Stimulated activated CD4-positive, alpha-beta T cell treated with anti-CD3 and anti-CD28 coated beads, Interleukin-1b, Interleukin-23, amount 100 ng/mL, for 1 hour (primary cell): ENCODE measurements around the gene ADAMTS6.
"Not testable (repeated sequence)": the region's sequence is repeated elsewhere in the genome, so short reads cannot be mapped to it uniquely, and the experiment has no call there.

ENCODE experiments used
- DNase-seq, 2 donors: peaks; one replicate each; pipeline ENCODE4 v3.0.0-alpha.2; 2020; ENCODE audit warnings: low read depth in 2 of 2

ADAMTS6 gene

DNA sequence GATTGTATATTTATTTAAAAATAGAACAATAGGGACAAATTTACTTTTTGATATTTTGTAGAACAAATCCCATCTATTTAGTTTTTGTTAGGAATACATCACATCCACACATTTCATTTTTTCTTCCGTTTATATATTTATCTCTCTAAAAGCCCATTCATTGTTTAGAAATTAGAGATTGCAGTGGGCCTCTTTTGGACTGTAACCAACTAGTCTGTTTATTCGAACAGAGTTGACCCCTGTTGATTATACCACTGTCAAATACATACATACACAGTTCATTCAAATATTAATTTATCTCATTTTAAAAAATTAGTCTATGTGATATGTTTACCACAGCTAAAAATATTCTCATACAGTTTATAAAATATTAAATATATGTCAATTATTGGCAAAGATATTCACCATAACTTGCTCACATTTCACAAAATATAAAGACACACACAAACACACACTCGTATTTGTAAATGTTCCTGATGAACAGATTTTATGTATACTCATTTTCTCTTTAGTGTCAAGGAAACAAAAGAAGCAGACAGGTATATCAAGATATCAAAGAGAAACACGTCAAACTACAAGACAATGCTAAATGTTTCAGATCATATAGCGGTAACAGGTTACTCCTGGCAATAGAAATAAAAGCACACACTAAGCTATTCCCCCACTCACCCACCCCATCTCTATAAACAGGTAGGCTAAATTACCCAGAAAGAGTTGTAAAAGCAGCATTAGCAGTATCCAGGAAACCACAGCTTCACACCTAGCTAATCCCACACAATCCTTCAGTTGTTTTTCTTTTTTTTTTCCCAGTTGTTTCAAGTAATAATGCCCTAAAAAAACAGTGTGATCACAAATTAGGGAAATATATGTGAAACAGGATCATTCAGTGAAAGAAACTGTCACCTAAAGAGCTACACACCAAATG lies 283.9 kb downstream of the ADAMTS6 start:
- DNase-seq: no peak

GRCh38 chr5:65194871-65195270 lies 286.8 kb downstream of the ADAMTS6 start:
- DNase-seq: no peak

DNA sequence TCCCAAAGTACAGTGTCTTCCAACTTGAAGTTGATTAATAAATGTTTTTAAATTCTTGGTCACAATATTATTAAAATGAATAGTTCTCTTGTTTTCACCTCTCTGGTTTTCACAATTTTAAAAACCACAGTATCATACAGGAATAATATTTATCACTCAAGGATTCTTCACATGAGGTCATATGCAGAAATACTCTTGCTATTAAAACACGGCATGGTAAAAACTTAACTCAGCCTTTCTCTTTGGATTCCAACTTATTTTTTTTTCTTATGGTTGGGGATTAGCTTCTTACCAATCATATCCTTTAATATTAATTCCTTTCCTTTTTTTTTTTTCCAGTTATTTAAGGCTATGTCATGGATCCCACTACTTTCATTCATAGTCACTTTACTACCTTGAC lies 289.4 kb downstream of the ADAMTS6 start:
- no peak for DNase-seq

DNA sequence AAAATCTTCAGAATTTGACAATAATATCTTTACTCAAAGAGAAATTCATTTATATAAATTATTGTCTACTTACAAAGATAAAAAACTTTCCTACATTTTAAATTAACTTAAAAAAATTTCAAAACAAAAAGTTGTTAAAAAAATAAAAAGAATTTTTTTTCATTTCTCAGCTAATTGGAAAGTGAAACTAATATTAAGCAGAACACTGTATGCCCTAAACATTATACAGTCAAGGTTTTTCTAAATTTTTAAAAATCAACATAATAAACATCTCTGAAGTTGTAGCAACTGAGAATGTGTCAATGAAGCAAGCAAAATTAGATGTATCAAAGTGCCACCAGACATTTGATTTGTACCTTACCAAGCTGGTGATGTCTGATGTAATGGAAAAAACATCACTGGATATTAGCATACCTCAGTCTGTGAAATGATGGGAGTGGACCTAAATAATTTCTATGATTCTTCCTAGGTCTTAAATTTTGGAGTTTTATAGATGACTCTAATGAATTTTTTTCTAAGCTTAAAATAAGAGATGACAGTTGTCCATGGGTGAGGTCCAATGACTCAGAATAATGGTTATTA lies 290.1 kb downstream of the ADAMTS6 start:
- DNase-seq: no peak

GRCh38 chr5:65190328-65191053 lies 291.2 kb downstream of the ADAMTS6 start:
- DNase-seq: no peak

GRCh38 chr5:65186646-65187227 lies 295.0 kb downstream of the ADAMTS6 start:
- DNase-seq: no peak

- no peak for DNase-seq
Observed at GRCh38 chr5:65185468-65185867, 296.3 kb downstream of the ADAMTS6 start.

DNA sequence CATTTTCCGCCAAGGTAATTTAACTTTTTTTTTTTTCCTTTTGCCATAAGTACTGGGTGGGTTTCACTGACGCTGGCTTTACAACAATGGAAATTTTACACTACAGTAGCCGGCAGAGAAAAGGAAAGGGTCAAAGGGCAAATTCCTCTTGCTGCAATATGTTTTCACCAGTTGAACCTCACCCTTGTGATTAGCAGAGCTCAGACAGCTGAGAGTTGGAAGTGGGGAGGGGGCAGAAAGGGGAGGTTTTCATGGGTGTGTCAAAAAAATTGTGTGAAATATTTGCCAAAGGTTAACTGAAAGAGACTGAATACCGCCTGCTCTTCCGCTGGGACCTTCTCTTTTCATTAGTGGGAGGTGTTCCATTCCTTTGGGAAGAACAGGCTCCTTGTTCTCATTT lies 296.9 kb downstream of the ADAMTS6 start:
- DNase-seq: no peak

- not testable (repeated sequence) for DNase-seq
Observed at GRCh38 chr5:65174231-65174630, 307.5 kb downstream of the ADAMTS6 start.

GRCh38 chr5:65173130-65173525 lies 308.6 kb downstream of the ADAMTS6 start:
- no peak for DNase-seq

DNA sequence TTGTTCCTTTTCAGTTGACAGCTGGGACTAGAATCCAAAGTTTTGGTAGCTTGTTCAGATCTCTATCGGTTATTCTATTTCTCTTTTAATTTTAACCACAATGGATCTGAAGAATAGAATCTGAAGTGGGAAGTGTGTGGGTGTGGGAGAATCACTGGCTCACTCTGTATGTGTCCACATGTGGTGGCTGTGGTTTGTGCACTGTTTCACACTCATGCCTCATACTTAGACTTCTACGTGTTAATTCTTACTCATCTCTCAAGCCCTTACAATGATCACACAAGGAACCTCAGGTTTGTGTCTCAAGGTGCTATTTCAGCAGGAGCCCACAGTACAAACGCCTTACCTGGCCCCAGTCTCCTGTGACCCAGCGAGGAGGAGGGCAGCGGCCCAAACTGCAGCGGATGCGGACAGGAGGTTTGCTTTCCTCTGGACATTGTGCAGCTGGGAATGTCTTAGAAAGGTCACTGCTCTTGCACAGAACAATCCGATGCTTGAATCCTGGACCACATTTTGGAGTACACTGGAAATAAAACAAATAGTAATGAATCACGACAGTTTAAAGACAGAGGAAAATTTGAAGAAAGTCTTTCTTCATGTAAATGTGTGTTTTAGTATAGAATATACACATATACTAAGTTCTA lies 309.1 kb downstream of the ADAMTS6 start:
- peak in 1 of 2 donors; percentile 1 for DNase-seq

DNA sequence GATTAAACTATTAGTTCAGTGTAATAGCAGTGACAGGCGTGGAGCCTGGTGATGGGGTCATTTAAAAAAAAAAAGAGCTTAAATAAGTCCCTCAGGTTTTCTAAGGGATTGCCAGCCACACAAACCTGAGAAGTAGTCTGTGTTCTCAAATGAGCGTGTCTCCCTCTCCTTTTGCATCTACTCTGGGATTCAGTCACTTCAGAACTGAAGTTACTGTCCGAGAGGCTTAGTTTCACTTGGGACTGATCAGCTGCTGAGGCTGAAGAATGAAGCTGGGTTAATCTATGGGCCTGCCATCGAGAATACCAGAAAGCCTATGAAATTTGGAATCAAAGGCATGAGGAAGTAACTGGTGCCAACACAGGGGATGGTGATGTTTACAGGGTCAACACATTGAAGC lies 310.1 kb downstream of the ADAMTS6 start:
- DNase-seq: no peak

GRCh38 chr5:65163698-65164097 lies 318.0 kb downstream of the ADAMTS6 start:
- DNase-seq: no peak

DNA sequence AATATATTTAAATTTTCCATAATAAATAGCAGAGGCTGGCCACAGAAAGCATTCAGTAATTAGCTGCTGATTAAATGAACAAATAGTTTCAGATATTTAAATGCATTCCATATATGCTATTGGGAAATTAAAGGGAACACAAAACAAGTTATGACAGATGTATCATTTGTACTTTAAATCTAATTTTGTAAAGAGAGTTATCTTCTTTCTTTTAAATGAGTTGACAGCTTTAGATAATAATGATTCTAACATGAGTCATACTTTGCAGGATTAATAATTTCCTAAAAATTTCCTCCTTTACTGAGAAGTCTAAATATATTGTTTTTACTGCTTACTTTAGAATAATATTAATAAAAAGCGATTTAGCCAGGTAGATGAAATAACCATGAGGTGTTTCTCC lies 320.1 kb downstream of the ADAMTS6 start:
- no peak for DNase-seq

GRCh38 chr5:65157906-65158603 lies 323.7 kb downstream of the ADAMTS6 start:
- DNase-seq: no peak

GRCh38 chr5:65156933-65157332 lies 324.8 kb downstream of the ADAMTS6 start:
- DNase-seq: no peak

DNA sequence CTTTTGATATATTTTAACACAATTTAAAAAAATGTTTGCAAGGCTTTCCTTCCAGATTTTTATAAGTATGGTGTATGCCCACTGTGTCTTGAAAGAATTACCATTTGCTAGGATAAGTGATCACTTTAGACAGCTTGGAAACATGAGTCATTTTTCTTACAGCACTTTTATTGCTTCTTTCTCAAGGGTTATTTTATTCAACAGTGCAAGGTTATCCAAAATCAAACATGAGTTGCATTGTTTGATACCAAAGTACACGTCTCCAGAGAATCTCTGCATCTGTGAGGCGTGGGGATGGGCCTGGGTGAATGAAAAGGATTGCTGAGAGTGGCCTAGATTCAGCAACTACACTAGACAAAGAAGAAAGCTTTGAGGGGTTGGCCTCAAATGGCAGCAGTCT lies 329.6 kb downstream of the ADAMTS6 start:
- no peak for DNase-seq

- DNase-seq: no peak
Observed at GRCh38 chr5:65151614-65152013, 330.1 kb downstream of the ADAMTS6 start.

DNA sequence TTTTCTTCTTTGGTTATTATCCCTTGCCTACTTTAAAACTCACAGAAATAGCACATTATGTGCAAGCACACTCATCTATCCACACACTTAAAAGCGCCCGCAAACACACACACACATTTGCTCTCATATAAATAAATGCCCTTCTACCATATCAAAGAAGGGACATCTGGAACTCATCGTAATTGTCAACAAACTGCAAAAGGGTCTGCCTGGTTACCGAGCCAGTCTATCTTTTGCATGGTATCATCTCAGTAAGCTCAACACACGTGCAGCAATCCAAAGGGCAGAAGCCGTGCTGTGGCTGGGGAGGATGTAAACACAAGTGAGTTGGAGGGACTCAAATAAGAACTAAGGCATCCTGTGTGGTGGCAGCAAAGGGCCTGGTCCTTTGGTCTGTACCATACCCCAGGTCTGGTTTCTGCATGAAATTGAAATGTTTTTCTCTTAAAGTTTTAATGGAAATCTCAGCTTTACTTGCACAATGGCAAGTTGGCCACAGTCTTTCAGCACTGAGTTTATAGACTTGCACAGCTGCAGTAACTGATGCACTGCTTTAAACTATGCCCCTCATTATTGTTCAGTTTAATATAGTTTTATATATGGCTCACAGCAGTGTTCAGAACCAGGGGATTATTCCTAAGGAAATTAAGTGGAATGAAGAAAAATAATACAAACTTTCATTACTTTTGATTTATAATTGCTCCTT lies 331.0 kb downstream of the ADAMTS6 start:
- no peak for DNase-seq

DNA sequence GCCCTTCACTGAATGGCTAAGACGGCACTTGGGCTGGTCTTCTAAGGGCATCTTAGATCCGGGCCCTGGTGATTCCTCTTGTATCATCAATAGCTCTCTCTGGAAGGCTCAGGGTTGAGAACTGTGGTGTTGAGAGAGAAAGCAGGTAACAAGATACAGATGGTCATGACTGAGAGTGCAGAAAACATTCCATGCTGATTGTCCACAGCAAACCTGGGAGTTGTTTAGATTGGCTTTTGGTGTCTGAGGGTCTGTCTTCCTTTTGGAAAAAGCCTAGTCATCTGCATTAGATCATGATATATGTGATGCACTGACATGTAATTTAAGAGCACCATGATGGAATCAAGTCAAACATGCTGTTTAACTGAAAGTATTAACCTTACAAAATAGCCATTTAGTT lies 331.9 kb downstream of the ADAMTS6 start:
- DNase-seq: no peak
